ENCODE measurements around the gene DCX. TPM values are rescaled to one million over a fixed set of nuclear protein-coding genes. Genes with fewer than 3 reads are reported as not detected.

Gene DCX
- total RNA-seq, 1 donor from 2014 or later, result not detected

- H3K4me3 Mint-ChIP-seq (ENCODE audit: unreplicated experiment), result no peak overlapping the region
- TF ChIP-seq CTCF (IDR thresholded peaks at IDR 0.05), result no peak
- H3K9me3 Mint-ChIP-seq (ENCODE audit: unreplicated experiment), result peaks cover 21% of the 10 kb centered on the region
Measured at GRCh38 chrX:111394569-111394968, 17.4 kb downstream of the DCX start.

GRCh38 chrX:111387470-111388070, 24.4 kb downstream of the DCX start:
- Mint-ChIP-seq H3K9me3 (ENCODE audit: unreplicated experiment) (peaks cover 11% of the 10 kb centered on the region), H3K27me3 (ENCODE audit: unreplicated experiment) (no peaks in the 10 kb centered on the region), H3K36me3 (ENCODE audit: unreplicated experiment) (no peaks in the 10 kb centered on the region), H3K4me3 (ENCODE audit: unreplicated experiment) (no peak overlapping the region), H3K4me1 (ENCODE audit: unreplicated experiment) (no peaks in the 10 kb centered on the region), H3K27ac (ENCODE audit: unreplicated experiment) (no peak overlapping the region)
- no peak for TF ChIP-seq CTCF (IDR thresholded peaks at IDR 0.05)
- DNase-seq (ENCODE audit: extremely low spot score, unreplicated experiment), result no peak

More at GRCh38 chrX:111394569-111394968, 17.4 kb downstream of the DCX start:
- DNase-seq (ENCODE audit: extremely low spot score, unreplicated experiment), result no peak
- no peak overlapping the region for H3K27ac Mint-ChIP-seq (ENCODE audit: unreplicated experiment)
- H3K27me3 Mint-ChIP-seq (ENCODE audit: unreplicated experiment), result no peaks in the 10 kb centered on the region
- no peaks in the 10 kb centered on the region for H3K36me3 Mint-ChIP-seq (ENCODE audit: unreplicated experiment)
- H3K4me1 Mint-ChIP-seq (ENCODE audit: unreplicated experiment), result no peaks in the 10 kb centered on the region

- H3K4me3 Mint-ChIP-seq (ENCODE audit: unreplicated experiment), result no peak overlapping the region
- no peaks in the 10 kb centered on the region for H3K36me3 Mint-ChIP-seq (ENCODE audit: unreplicated experiment)
- no peaks in the 10 kb centered on the region for H3K27me3 Mint-ChIP-seq (ENCODE audit: unreplicated experiment)
- peaks cover 5% of the 10 kb centered on the region for H3K9me3 Mint-ChIP-seq (ENCODE audit: unreplicated experiment)
- no peaks in the 10 kb centered on the region for H3K4me1 Mint-ChIP-seq (ENCODE audit: unreplicated experiment)
- no peak for DNase-seq (ENCODE audit: extremely low spot score, unreplicated experiment)
- TF ChIP-seq CTCF (IDR thresholded peaks at IDR 0.05), result no peak
- no peak overlapping the region for H3K27ac Mint-ChIP-seq (ENCODE audit: unreplicated experiment)
Measured at GRCh38 chrX:111386615-111387233, 25.3 kb downstream of the DCX start.

GRCh38 chrX:111386077-111386476, 25.9 kb downstream of the DCX start:
- Mint-ChIP-seq H3K9me3 (ENCODE audit: unreplicated experiment) (peaks cover 5% of the 10 kb centered on the region), H3K27ac (ENCODE audit: unreplicated experiment) (no peak overlapping the region), H3K4me3 (ENCODE audit: unreplicated experiment) (no peak overlapping the region), H3K36me3 (ENCODE audit: unreplicated experiment) (no peaks in the 10 kb centered on the region), H3K27me3 (ENCODE audit: unreplicated experiment) (no peaks in the 10 kb centered on the region), H3K4me1 (ENCODE audit: unreplicated experiment) (no peaks in the 10 kb centered on the region)
- DNase-seq (ENCODE audit: extremely low spot score, unreplicated experiment), result no peak
- TF ChIP-seq CTCF (IDR thresholded peaks at IDR 0.05), result no peak

- H3K4me3 Mint-ChIP-seq (ENCODE audit: unreplicated experiment), result no peak overlapping the region
- no peaks in the 10 kb centered on the region for H3K4me1 Mint-ChIP-seq (ENCODE audit: unreplicated experiment)
- no peaks in the 10 kb centered on the region for H3K27me3 Mint-ChIP-seq (ENCODE audit: unreplicated experiment)
- no peaks in the 10 kb centered on the region for H3K9me3 Mint-ChIP-seq (ENCODE audit: unreplicated experiment)
- DNase-seq (ENCODE audit: extremely low spot score, unreplicated experiment), result no peak
- no peak for TF ChIP-seq CTCF (IDR thresholded peaks at IDR 0.05)
- no peak overlapping the region for H3K27ac Mint-ChIP-seq (ENCODE audit: unreplicated experiment)
- no peaks in the 10 kb centered on the region for H3K36me3 Mint-ChIP-seq (ENCODE audit: unreplicated experiment)
Measured at GRCh38 chrX:111382277-111382676, 29.7 kb downstream of the DCX start.

Data from osteocyte (in vitro differentiated cells).